Testis (tissue), 3 donors: ENCODE data around the gene RSAD2. TPM values are rescaled to one million over a fixed set of nuclear protein-coding genes. Genes with fewer than 3 reads are reported as not detected.
"Not testable (repeated sequence)": the region's sequence is repeated elsewhere in the genome, so short reads cannot be mapped to it uniquely, and the experiment has no call there.

Experiments
- DNase-seq: peaks from one replicate; pipeline ENCODE4 v3.0.0-alpha.2; 2019
- H3K27ac ChIP-seq, 2 donors: fragments of 200-600 bp; sonication (generic); one replicate each; pipeline ENCODE4 v1.5.1; 2019
- H3K27me3 ChIP-seq: fragments of 200-600 bp; sonication (generic); one replicate; pipeline ENCODE4 v1.5.1; 2019
- H3K36me3 ChIP-seq: fragments of 200-600 bp; sonication (generic); one replicate; pipeline ENCODE4 v1.5.1; 2017; ENCODE audit warnings: low read depth; ENCODE audit errors: missing control alignments
- H3K4me1 ChIP-seq: fragments of 200-600 bp; sonication (generic); one replicate; pipeline ENCODE4 v1.5.1; 2019
- H3K4me3 ChIP-seq, 2 donors: fragments of 200-600 bp; sonication (generic); one replicate each; pipeline ENCODE4 v1.5.1; 2017 to 2019
- H3K9me3 ChIP-seq: fragments of 200-600 bp; sonication (generic); one replicate; pipeline ENCODE4 v1.5.1; 2017
- CTCF ChIP-seq, 3 experiments: fragments of 450-650 bp in 2 of 3; fragments of 200-600 bp in 1 of 3; sonication (generic) in 1 of 3; IDR thresholded peaks; one replicate each; pipeline ENCODE4 v1.5.1; 2016 to 2019; ENCODE audit warnings: antibody characterized with exemption in 3 of 3, mild to moderate bottlenecking in 2 of 3, moderate library complexity in 1 of 3
- POLR2A ChIP-seq: fragments of 450-650 bp; IDR thresholded peaks from one replicate; pipeline ENCODE4 v1.6.1; 2017; ENCODE audit warnings: antibody characterized with exemption, mild to moderate bottlenecking, moderate library complexity
- WGBS, 2 donors: methylation state at CpG; one replicate each; pipeline ENCODE4 v1.1.5; 2018; 5-methylcytosine and 5-hydroxymethylcytosine counted together
- intact Hi-C: fragments of 100-400 bp; cut with DNase I; formaldehyde crosslinking; loops from one replicate; pipeline ENCODE4 v1.15.1; 2023; ENCODE audit warnings: low total_unique reads
- polyA plus RNA-seq: library from polyadenylated mRNA; stranded (reverse); fragments of 350-450 nt; fragmentation: Illumina TruSeq; extraction: RNeasy Lipid Tissue Mini Kit (QIAGEN cat#74804); gene quantifications from one replicate; pipeline ENCODE4 v1.2.3, GENCODE V29; 2014; ENCODE audit warnings: low read depth, low replicate concordance; ENCODE audit not compliant: insufficient read depth
- total RNA-seq, 2 donors: library from RNA; depleted of rRNA; stranded (reverse); fragments of >200 nt; gene quantifications; one replicate each; pipeline ENCODE4 v1.2.3, GENCODE V29; 2016

The RSAD2 gene
- total and polyA plus RNA-seq, 3 donors from 2014 or later, result 2.3 to 5.5 (median 4.4) TPM

- no peak for DNase-seq
- intact Hi-C loops, result no loop called here
- no peaks in the 10 kb centered on the region for H3K27me3 ChIP-seq
- TF ChIP-seq CTCF (IDR thresholded peaks at IDR 0.05) (no peak), POLR2A (no peak)
- no peak overlapping the region for H3K27ac ChIP-seq
- H3K4me1 ChIP-seq, result peaks cover 6% of the 10 kb centered on the region
- no peak overlapping the region for H3K4me3 ChIP-seq
- no peaks in the 10 kb centered on the region for H3K36me3 ChIP-seq
- WGBS, 2 donors, result 87 to 100% methylated on average over 1 of the region's 1 CpG
- H3K9me3 ChIP-seq, result no peaks in the 10 kb centered on the region
Observed at GRCh38 chr2:6932206-6932605, 54.6 kb downstream of the RSAD2 start.

DNA sequence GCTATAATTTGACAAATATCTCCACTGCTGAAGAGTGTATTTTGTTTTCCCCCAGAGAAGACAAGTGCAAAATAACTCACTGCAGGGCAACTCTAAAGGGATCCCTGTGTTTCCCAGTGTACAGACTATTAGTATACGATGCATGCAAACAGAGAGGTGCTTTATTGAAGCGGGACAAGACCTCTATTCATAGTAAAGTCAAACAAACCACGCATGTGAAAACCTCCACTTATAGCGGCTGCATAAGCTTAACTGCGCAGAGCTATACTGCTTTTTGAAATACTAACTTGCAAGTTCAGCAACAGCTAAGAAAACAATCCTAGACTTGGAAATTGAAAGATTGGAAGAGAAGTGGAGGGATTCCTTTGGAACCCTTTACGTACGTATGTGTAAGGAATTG is 55.3 kb downstream of the RSAD2 start:
- no peak overlapping the region for H3K4me3 ChIP-seq
- H3K27ac ChIP-seq, result no peak overlapping the region
- intact Hi-C loops, result no loop called here
- DNase-seq, result no peak
- 97% methylated on average over 7 of the region's 7 CpGs for WGBS, 2 donors
- H3K4me1 ChIP-seq, result no peaks in the 10 kb centered on the region
- no peaks in the 10 kb centered on the region for H3K9me3 ChIP-seq
- H3K36me3 ChIP-seq, result no peaks in the 10 kb centered on the region
- no peaks in the 10 kb centered on the region for H3K27me3 ChIP-seq
- no peak for TF ChIP-seq POLR2A
- no peak for TF ChIP-seq CTCF (IDR thresholded peaks at IDR 0.05)

DNA sequence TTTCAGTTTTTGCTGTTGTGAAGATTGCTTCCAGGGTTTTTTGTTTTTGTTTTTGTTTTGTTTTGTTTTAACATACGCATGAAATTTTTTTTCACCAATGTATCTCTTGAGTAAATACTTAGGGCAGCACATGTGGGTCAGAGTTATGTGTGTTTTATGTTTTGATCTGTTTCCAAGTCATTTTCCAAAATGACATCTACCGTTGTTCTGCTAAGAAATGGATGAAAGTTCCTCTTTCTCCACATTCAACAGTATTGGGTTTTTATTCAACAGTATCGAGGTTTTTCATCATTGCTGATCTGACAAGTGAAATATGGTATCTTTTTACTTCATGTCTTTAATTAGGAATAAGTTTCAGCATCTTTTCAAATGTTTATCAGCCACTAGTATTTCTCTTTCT is 56.3 kb downstream of the RSAD2 start:
- no peaks in the 10 kb centered on the region for H3K36me3 ChIP-seq
- no peak overlapping the region for H3K27ac ChIP-seq
- 90% methylated on average over 3 of the region's 3 CpGs for WGBS, 2 donors
- no peaks in the 10 kb centered on the region for H3K27me3 ChIP-seq
- no peak overlapping the region for H3K4me3 ChIP-seq
- no peaks in the 10 kb centered on the region for H3K4me1 ChIP-seq
- no peak for TF ChIP-seq POLR2A
- H3K9me3 ChIP-seq, result no peaks in the 10 kb centered on the region
- DNase-seq, result no peak
- intact Hi-C loops, result no loop called here

GRCh38 chr2:6934345-6934744 is 56.8 kb downstream of the RSAD2 start:
- WGBS, 2 donors, result 84 to 91% methylated on average over 1 of the region's 1 CpG
- no peak overlapping the region for H3K27ac ChIP-seq
- DNase-seq, result no peak
- H3K27me3 ChIP-seq, result no peaks in the 10 kb centered on the region
- H3K36me3 ChIP-seq, result no peaks in the 10 kb centered on the region
- TF ChIP-seq CTCF (IDR thresholded peaks at IDR 0.05) (no peak), POLR2A (no peak)
- intact Hi-C loops, result no loop called here
- H3K4me3 ChIP-seq, result no peak overlapping the region
- no peaks in the 10 kb centered on the region for H3K4me1 ChIP-seq
- no peaks in the 10 kb centered on the region for H3K9me3 ChIP-seq

- 87 to 89% methylated on average over 11 of the region's 11 CpGs for WGBS, 2 donors
- DNase-seq, result no peak
Observed at GRCh38 chr2:6934758-6935651, 57.4 kb downstream of the RSAD2 start.

GRCh38 chr2:6935652-6936020 is 58.1 kb downstream of the RSAD2 start:
- H3K36me3 ChIP-seq, H3K9me3 ChIP-seq, DNase-seq, H3K27ac ChIP-seq, H3K4me1 ChIP-seq, H3K4me3 ChIP-seq, intact Hi-C loops, H3K27me3 ChIP-seq: not testable (repeated sequence)
- WGBS, 2 donors, result 88 to 94% methylated on average over 4 of the region's 4 CpGs

More at GRCh38 chr2:6934758-6935651, 57.4 kb downstream of the RSAD2 start:
- Histone ChIP-seq H3K4me3 (no peak overlapping the region), H3K27ac (no peak overlapping the region), H3K9me3 (no peaks in the 10 kb centered on the region), H3K4me1 (no peaks in the 10 kb centered on the region), H3K27me3 (no peaks in the 10 kb centered on the region), H3K36me3 (no peaks in the 10 kb centered on the region)
- TF ChIP-seq CTCF (IDR thresholded peaks at IDR 0.05), result no peak
- no peak for TF ChIP-seq POLR2A
- intact Hi-C loops, result no loop called here
